Neural progenitor cell (in vitro differentiated cells): Measurements from ENCODE around the gene HFE.

Source experiments
- CTCF ChIP-seq: fragments of 200-600 bp; sonication (generic); IDR thresholded peaks from 2 replicates; pipeline ENCODE4 v1.5.1; 2017; ENCODE audit warnings: antibody characterized with exemption, mild to moderate bottlenecking
- EZH2 ChIP-seq: fragments of 200-600 bp; sonication (generic); IDR thresholded peaks from 2 replicates; pipeline ENCODE4 v1.6.1; 2017; ENCODE audit warnings: antibody characterized with exemption, mild to moderate bottlenecking, moderate library complexity
- EZH2phosphoT487 ChIP-seq: fragments of 200-600 bp; sonication (generic); IDR thresholded peaks from 2 replicates; pipeline ENCODE4 v1.6.1; 2017; ENCODE audit warnings: antibody characterized with exemption

- TF ChIP-seq EZH2phosphoT487 (no peak), CTCF (no peak), EZH2 (no peak)
Observed at GRCh38 chr6:26140967-26141294, 53.7 kb downstream of the HFE start.
